Measurements from ENCODE around the gene ADGRV1.

ADGRV1 gene

GRCh38 chr5:91109634-91110033 lies 551.0 kb downstream of the ADGRV1 start (continued):
- TF ChIP-seq MYNN (tag by site-specific recombination; IDR thresholded peaks at IDR 0.05; ENCODE audit: borderline replicate concordance) (no peak), ZNF518A (tag by site-specific recombination; conservative IDR thresholded peaks at IDR 0.05; ENCODE audit: low read depth) (no peak)

GRCh38 chr5:91110686-91111085 lies 552.1 kb downstream of the ADGRV1 start:
- H3K4me3 ChIP-seq (ENCODE audit: low read depth, low read length): no peak overlapping the region
- POLR2A ChIA-PET: no interaction called here
- CTCF ChIA-PET: interaction anchor here (0.8 to 1.6 kb wide), 4 partner anchors 10 to 274 kb away, joined by 3 to 7 read pairs (median 3); no protein-coding TSS in a partner anchor
- no peaks in the 10 kb centered on the region for H3K9me3 ChIP-seq (ENCODE audit: control insufficient read depth, insufficient read depth, low read depth, low read length)
- H3K36me3 ChIP-seq (ENCODE audit: control insufficient read depth in 2 of 2, insufficient read depth in 1 of 2, low read length in 2 of 2): no peaks in the 10 kb centered on the region; a peak in 1 of 3 replicates
- no peak for TF ChIP-seq SCRT1 (tag by site-specific recombination; IDR thresholded peaks at IDR 0.05; ENCODE audit: borderline replicate concordance)
- TF ChIP-seq ZNF510 (tag by site-specific recombination; IDR thresholded peaks at IDR 0.05; ENCODE audit: insufficient replicate concordance): no peak
- no peak for TF ChIP-seq ZNF133 (tag by site-specific recombination; IDR thresholded peaks at IDR 0.05)
- TF ChIP-seq ZFP37 (tag by site-specific recombination; IDR thresholded peaks at IDR 0.05): no peak
- TF ChIP-seq INSM2 (tag by site-specific recombination; IDR thresholded peaks at IDR 0.05): no peak
- no peak for TF ChIP-seq ZNF398 (tag by site-specific recombination; IDR thresholded peaks at IDR 0.05)
- no peak for TF ChIP-seq ZNF214 (tag by site-specific recombination; IDR thresholded peaks at IDR 0.05; ENCODE audit: borderline replicate concordance)
- TF ChIP-seq ZNF433 (tag by site-specific recombination; IDR thresholded peaks at IDR 0.05; ENCODE audit: low read depth): no peak
- H3K27ac ChIP-seq (ENCODE audit: extremely low read depth, low read depth, low read length): no peak overlapping the region
- no peaks in the 10 kb centered on the region for H3K4me1 ChIP-seq (ENCODE audit: control insufficient read depth, insufficient read depth, low read length)

GRCh38 chr5:91111473-91112238 lies 553.1 kb downstream of the ADGRV1 start:
- POLR2A ChIA-PET: no interaction called here
- no peak for TF ChIP-seq ZNF112 (tag by site-specific recombination; IDR thresholded peaks at IDR 0.05)
- no peak for TF ChIP-seq ZNF223 (tag by site-specific recombination; IDR thresholded peaks at IDR 0.05)
- TF ChIP-seq ELK4 (IDR thresholded peaks at IDR 0.05; ENCODE audit: borderline replicate concordance, low read depth, low read length): no peak
- no peak for TF ChIP-seq GLIS2 (tag by site-specific recombination; IDR thresholded peaks at IDR 0.05)
- TF ChIP-seq ZEB2 (tag by site-specific recombination; IDR thresholded peaks at IDR 0.05): no peak
- TF ChIP-seq ZNF701 (tag by site-specific recombination; IDR thresholded peaks at IDR 0.05): no peak
- no peak for TF ChIP-seq ZNF529 (tag by site-specific recombination; IDR thresholded peaks at IDR 0.05; ENCODE audit: insufficient replicate concordance)
- TF ChIP-seq YY2 (tag by site-specific recombination; IDR thresholded peaks at IDR 0.05): no peak
- no peak for TF ChIP-seq ZNF24 (tag by site-specific recombination; IDR thresholded peaks at IDR 0.05)
- TF ChIP-seq ZBTB1 (tag by site-specific recombination; IDR thresholded peaks at IDR 0.05): no peak
- TF ChIP-seq ZNF600 (tag by site-specific recombination; IDR thresholded peaks at IDR 0.05): no peak
- no peak for TF ChIP-seq ZNF629 (tag by site-specific recombination; IDR thresholded peaks at IDR 0.05)
- no peak for TF ChIP-seq ZNF211 (tag by site-specific recombination; IDR thresholded peaks at IDR 0.05; ENCODE audit: low read depth)
- TF ChIP-seq ZNF302 (tag by site-specific recombination; IDR thresholded peaks at IDR 0.05; ENCODE audit: low read depth): no peak

More at GRCh38 chr5:91111473-91112238, 553.1 kb downstream of the ADGRV1 start:
- H3K36me3 ChIP-seq (ENCODE audit: control insufficient read depth in 2 of 2, insufficient read depth in 1 of 2, low read length in 2 of 2): no peaks in the 10 kb centered on the region; a peak in 1 of 3 replicates
- no peak overlapping the region for H3K4me3 ChIP-seq (ENCODE audit: low read depth, low read length)
- H3K9me3 ChIP-seq (ENCODE audit: control insufficient read depth, insufficient read depth, low read depth, low read length): no peaks in the 10 kb centered on the region
- CTCF ChIA-PET: interaction anchor here (0.8 to 0.9 kb wide), 2 partner anchors 107 to 404 kb away, joined by 3 to 4 read pairs; no protein-coding TSS in a partner anchor
- no peaks in the 10 kb centered on the region for H3K4me1 ChIP-seq (ENCODE audit: control insufficient read depth, insufficient read depth, low read length)
- H3K27ac ChIP-seq (ENCODE audit: extremely low read depth, low read depth, low read length): no peak overlapping the region
